Thoracic aorta (tissue), 2 donors: Measurements from ENCODE around the gene ENPP3. TPM values are rescaled to one million over a fixed set of nuclear protein-coding genes. Genes with fewer than 3 reads are reported as not detected.

Experiments
- ATAC-seq: fragments of 150-250 bp; one replicate; pipeline ENCODE4 v1.8.0; 2017; ENCODE audit warnings: low read depth; ENCODE audit not compliant: insufficient number of reproducible peaks, low FRiP score
- DNase-seq: peaks from one replicate; pipeline ENCODE4 v3.0.0-alpha.2; 2020; ENCODE audit warnings: low spot score
- H3K27ac ChIP-seq, 2 donors: fragments of 200-600 bp; sonication (generic); 1 replicate in 1 of 2; 2 replicates in 1 of 2; pipeline ENCODE4 v1.5.1; 2016; ENCODE audit warnings: mild to moderate bottlenecking in 2 of 2, moderate library complexity in 2 of 2
- H3K27me3 ChIP-seq: fragments of 200-600 bp; sonication (generic); replicated peaks from 2 replicates; pipeline ENCODE4 v1.6.0; 2016; ENCODE audit warnings: mild to moderate bottlenecking; ENCODE audit not compliant: insufficient read depth
- H3K36me3 ChIP-seq: fragments of 200-600 bp; sonication (generic); one replicate; pipeline ENCODE4 v1.5.1; 2016
- H3K4me1 ChIP-seq, 2 donors: fragments of 200-600 bp; sonication (generic); 1 replicate in 1 of 2; 2 replicates in 1 of 2; pipeline versions ENCODE4 v1.5.1 to v1.6.0; 2016; ENCODE audit warnings: low read depth in 2 of 2, mild to moderate bottlenecking in 1 of 2; ENCODE audit not compliant: control insufficient read depth in 1 of 2
- H3K4me3 ChIP-seq: fragments of 200-600 bp; sonication (generic); 2 replicates; pipeline ENCODE4 v1.5.1; 2016; ENCODE audit warnings: mild to moderate bottlenecking
- H3K9me3 ChIP-seq: fragments of 200-600 bp; sonication (generic); 2 replicates; pipeline ENCODE4 v1.5.1; 2016
- total RNA-seq, 2 donors: library from RNA; depleted of rRNA; stranded (reverse); fragments of >200 nt; gene quantifications; one replicate each; pipeline versions ENCODE4 v1.1.0 to v1.2.3, GENCODE V29; 2016
- TF ChIP-seq, protein P1 (sequence below): fragments of 200-600 bp; sonication (generic); IDR thresholded peaks from one replicate; pipeline ENCODE4 v1.5.1; 2019; ENCODE audit warnings: antibody characterized with exemption

Gene ENPP3
- total RNA-seq, 2 donors from 2014 or later = 0.49 to 0.54 TPM

DNA sequence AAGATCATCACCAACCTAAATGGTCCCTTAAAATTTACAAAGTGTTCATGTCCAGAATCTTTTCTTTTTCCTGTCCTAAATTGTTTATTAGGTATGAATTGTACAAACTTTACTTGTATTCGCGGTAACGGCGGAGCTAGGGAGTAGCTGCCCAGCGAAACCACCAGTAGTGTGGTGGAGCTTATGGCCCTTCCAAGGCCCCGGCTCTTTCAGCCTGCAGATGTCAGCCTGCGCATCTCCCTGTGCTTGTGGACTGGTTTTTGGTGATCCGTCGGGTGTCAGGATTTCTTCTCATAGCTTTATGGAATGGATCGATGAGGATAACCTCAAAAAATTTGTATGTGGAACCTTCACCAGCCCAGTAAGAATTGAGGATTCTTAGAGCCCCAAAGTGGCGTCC is 143.5 kb downstream of the ENPP3 start:
- DNase-seq (no peak), ATAC-seq (no peak)
- Histone ChIP-seq H3K27ac (no peak overlapping the region), H3K4me3 (no peak overlapping the region), H3K9me3 (no peaks in the 10 kb centered on the region), H3K4me1 (peaks cover 13 to 42% of the 10 kb centered on the region in 2 donors), H3K27me3 (no peaks in the 10 kb centered on the region), H3K36me3 (no peaks in the 10 kb centered on the region)
- TF ChIP-seq, protein P1, sequence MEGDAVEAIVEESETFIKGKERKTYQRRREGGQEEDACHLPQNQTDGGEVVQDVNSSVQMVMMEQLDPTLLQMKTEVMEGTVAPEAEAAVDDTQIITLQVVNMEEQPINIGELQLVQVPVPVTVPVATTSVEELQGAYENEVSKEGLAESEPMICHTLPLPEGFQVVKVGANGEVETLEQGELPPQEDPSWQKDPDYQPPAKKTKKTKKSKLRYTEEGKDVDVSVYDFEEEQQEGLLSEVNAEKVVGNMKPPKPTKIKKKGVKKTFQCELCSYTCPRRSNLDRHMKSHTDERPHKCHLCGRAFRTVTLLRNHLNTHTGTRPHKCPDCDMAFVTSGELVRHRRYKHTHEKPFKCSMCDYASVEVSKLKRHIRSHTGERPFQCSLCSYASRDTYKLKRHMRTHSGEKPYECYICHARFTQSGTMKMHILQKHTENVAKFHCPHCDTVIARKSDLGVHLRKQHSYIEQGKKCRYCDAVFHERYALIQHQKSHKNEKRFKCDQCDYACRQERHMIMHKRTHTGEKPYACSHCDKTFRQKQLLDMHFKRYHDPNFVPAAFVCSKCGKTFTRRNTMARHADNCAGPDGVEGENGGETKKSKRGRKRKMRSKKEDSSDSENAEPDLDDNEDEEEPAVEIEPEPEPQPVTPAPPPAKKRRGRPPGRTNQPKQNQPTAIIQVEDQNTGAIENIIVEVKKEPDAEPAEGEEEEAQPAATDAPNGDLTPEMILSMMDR = no peak

DNA sequence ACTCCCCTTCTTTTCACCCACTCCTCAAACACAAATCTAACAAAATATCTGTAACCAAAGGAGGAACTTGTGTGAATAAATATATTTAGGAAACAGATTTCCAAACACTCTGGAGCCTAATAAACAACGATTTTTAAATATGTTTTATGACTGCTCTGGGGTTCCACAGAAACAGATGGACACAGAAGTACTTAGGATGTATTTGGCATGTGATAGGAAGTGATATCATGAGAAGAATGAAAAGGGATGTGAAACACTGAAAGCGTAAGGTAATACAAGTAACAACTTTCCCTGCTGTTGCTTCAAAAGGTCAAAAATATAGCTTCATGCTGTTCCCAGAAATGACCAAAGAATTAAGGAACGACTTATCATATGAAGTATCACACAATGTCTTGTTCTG is 144.6 kb downstream of the ENPP3 start:
- Histone ChIP-seq H3K27ac (no peak overlapping the region), H3K4me3 (no peak overlapping the region), H3K27me3 (no peaks in the 10 kb centered on the region), H3K36me3 (no peaks in the 10 kb centered on the region), H3K9me3 (no peaks in the 10 kb centered on the region), H3K4me1 (peaks cover 10 to 32% of the 10 kb centered on the region in 2 donors)
- TF ChIP-seq, protein P1 = no peak
- ATAC-seq = no peak
- DNase-seq = no peak

- TF ChIP-seq, protein P1 = no peak
- Histone ChIP-seq H3K4me1 (peaks cover 6 to 24% of the 10 kb centered on the region in 2 donors), H3K27ac (no peak overlapping the region), H3K4me3 (no peak overlapping the region), H3K27me3 (no peaks in the 10 kb centered on the region), H3K9me3 (no peaks in the 10 kb centered on the region), H3K36me3 (no peaks in the 10 kb centered on the region)
- DNase-seq (no peak), ATAC-seq (no peak)
Measured at GRCh38 chr6:131782764-131783163, 145.7 kb downstream of the ENPP3 start.

GRCh38 chr6:131784561-131784960 is 147.5 kb downstream of the ENPP3 start:
- TF ChIP-seq, protein P1 = no peak
- Histone ChIP-seq H3K4me1 (peaks cover 0 to 14% of the 10 kb centered on the region in 2 donors), H3K27ac (no peak overlapping the region), H3K27me3 (no peaks in the 10 kb centered on the region), H3K4me3 (no peak overlapping the region), H3K9me3 (no peaks in the 10 kb centered on the region), H3K36me3 (no peaks in the 10 kb centered on the region)
- DNase-seq = no peak
- ATAC-seq = no peak

- DNase-seq = no peak
- peaks cover 0 to 10% of the 10 kb centered on the region in 2 donors for H3K4me1 ChIP-seq
- H3K36me3 ChIP-seq = no peaks in the 10 kb centered on the region
- H3K9me3 ChIP-seq = no peaks in the 10 kb centered on the region
- H3K27me3 ChIP-seq = no peaks in the 10 kb centered on the region
- H3K4me3 ChIP-seq = no peak overlapping the region
- TF ChIP-seq, protein P1 = no peak
- H3K27ac ChIP-seq = no peak overlapping the region
- ATAC-seq = no peak
Measured at GRCh38 chr6:131787079-131787478, 150.0 kb downstream of the ENPP3 start.
